Measurements from ENCODE around the gene TMEM82. TPM values are rescaled to one million over a fixed set of nuclear protein-coding genes. Genes with fewer than 3 reads are reported as not detected.
"Not testable (repeated sequence)": the region's sequence is repeated elsewhere in the genome, so short reads cannot be mapped to it uniquely, and the experiment has no call there.

The TMEM82 gene
- 1 to 10 TPM; 2.8 to 6.1 (median 3.2) TPM for polyA plus RNA-seq (ENCODE audit: insufficient read length in 4 of 4)

DNA sequence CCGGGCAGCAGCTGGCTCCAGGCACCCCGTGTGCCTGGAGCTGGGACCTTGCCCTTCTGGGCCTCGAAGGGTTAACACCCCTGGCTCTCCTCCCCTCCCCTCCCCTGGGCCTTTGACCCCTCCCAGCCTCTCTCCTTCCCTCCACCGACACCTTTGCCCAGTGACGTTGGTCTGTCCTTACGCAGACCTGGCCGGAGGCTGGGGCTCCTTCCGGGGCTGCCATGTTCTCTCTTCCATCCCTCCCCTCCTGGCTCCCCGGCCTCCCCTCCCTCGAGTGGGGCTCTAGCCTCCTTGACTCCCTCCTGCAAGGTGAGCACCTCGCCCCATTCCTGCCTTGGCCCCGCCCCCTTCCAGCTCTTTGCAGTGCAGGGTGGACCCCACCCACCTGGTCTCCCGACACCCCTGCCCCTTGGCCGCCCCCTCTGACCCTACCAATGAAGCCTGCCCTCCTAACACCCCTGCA lies at the start of gene TMEM82:
Gene TMEM82 (plus strand): TSS at position 161 of the 463 bp plus-strand sequence. CDS start 61 bp downstream, at position 222.
- DNase-seq (ENCODE audit: low read depth in 4 of 4, low spot score in 3 of 4): no peak

GRCh38 chr1:15693371-15693770 lies 48.9 kb upstream of the TMEM82 start:
- no peak for DNase-seq (ENCODE audit: low read depth in 4 of 4, low spot score in 3 of 4)

GRCh38 chr1:15696956-15697521 lies 45.3 kb upstream of the TMEM82 start:
- no peak for DNase-seq (ENCODE audit: low read depth in 4 of 4, low spot score in 3 of 4)

- no peak for DNase-seq (ENCODE audit: low read depth in 4 of 4, low spot score in 3 of 4)
Observed at GRCh38 chr1:15698201-15698600, 44.1 kb upstream of the TMEM82 start.

DNA sequence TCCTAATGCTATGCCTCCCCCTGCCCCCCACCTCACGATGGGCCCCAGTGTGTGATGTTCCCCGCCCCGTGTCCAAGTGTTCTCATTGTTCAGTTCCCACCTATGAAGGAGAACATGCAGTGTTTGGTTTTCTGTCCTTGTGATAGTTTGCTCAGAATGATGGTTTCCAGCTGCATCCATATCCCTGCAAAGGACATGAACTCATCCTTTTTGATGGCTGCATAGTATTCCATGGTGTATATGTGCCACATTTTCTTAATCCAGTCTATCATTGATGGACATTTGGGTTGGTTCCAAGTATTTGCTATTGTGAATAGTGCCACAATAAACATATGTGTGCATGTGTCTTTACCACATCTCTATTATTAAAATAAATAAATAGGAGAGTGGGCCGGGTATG lies 43.0 kb upstream of the TMEM82 start:
- not testable (repeated sequence) for DNase-seq (ENCODE audit: low read depth in 4 of 4, low spot score in 3 of 4)

GRCh38 chr1:15700508-15700907 lies 41.8 kb upstream of the TMEM82 start:
- no peak for DNase-seq (ENCODE audit: low read depth in 4 of 4, low spot score in 3 of 4)

DNA sequence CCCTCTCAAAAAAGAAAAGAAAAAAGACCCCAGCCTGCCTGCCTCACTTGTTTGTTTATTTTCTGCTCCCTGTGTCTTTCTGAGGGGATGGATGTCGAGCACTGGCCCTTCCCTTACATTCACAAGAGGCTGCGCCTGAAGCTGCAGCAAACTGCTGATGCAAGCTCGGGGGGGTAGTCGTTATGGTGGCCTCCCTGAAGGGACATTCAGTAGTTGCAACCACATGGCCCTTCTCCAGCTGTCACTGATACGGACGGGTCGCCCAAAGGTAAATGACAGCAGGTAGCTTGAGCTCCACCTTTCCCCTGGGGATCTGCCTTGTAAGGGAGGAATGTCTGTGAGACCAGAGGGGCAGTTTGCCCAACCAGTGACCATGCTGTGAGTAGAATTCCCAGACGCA lies 40.5 kb upstream of the TMEM82 start:
- no peak for DNase-seq (ENCODE audit: low read depth in 4 of 4, low spot score in 3 of 4)

DNA sequence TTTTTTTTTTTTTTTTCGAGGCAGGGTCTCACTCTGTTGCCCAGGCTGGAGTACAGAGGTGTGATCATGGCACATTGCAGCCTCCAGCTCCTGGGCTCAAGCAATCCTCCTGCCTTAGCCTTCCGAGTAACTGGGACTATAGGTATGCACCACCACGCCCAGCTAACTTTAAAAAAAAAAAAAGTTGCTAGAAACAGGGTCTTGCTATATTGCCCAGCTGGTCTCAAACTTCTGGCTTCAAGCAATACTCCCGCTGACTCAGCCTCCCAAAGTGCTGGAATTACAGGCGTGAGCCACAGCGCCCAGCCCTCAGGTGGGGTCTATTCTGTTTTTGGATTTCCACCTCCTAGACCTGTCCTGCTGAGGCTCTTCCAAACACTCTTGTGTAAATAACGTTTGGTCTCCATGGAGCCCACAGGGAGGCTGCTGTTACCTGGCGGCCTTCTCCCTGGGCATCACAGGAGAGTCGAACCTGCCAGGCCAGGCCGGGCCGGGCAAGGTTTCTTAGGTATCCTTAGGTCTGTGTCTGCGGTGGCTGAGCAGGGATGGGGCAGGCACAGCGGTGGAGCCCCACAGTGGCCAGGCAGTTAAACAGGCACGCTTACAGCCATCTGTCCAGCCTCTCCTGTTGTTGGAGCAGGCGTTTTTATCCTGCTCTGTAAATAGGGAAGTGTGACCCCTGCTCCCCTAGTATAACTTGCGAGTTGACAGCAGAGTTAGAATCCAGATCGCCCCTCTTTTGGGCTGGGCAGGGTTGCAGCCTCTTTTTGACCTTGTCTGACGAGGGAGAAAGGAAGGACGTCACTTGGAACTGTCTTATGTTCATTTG lies 39.4 kb upstream of the TMEM82 start:
- no peak for DNase-seq (ENCODE audit: low read depth in 4 of 4, low spot score in 3 of 4)

GRCh38 chr1:15703562-15703961 lies 38.7 kb upstream of the TMEM82 start:
- no peak for DNase-seq (ENCODE audit: low read depth in 4 of 4, low spot score in 3 of 4)

- no peak for DNase-seq (ENCODE audit: low read depth in 4 of 4, low spot score in 3 of 4)
Observed at GRCh38 chr1:15704526-15705183, 37.6 kb upstream of the TMEM82 start.

DNA sequence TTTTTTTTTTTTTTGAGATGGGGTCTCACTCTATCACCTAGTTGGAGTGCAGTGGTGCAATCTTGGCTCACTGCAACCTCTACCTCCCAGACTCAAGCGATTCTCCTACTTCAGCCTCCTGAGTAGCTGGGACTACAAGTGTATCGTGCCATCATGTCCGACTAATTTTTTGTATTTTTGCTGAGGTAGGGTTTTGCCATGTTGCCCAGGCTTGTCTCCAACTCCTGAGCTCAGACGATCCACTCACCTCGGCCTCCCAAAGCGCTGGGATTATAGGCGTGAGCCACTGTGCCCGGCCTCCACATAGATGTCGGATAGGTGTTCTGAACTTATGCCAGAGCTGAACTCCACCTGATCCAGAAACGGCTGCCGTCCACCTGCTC lies 37.1 kb upstream of the TMEM82 start:
- no peak for DNase-seq (ENCODE audit: low read depth in 4 of 4, low spot score in 3 of 4)

- no peak for DNase-seq (ENCODE audit: low read depth in 4 of 4, low spot score in 3 of 4)
Observed at GRCh38 chr1:15706751-15707150, 35.5 kb upstream of the TMEM82 start.

DNA sequence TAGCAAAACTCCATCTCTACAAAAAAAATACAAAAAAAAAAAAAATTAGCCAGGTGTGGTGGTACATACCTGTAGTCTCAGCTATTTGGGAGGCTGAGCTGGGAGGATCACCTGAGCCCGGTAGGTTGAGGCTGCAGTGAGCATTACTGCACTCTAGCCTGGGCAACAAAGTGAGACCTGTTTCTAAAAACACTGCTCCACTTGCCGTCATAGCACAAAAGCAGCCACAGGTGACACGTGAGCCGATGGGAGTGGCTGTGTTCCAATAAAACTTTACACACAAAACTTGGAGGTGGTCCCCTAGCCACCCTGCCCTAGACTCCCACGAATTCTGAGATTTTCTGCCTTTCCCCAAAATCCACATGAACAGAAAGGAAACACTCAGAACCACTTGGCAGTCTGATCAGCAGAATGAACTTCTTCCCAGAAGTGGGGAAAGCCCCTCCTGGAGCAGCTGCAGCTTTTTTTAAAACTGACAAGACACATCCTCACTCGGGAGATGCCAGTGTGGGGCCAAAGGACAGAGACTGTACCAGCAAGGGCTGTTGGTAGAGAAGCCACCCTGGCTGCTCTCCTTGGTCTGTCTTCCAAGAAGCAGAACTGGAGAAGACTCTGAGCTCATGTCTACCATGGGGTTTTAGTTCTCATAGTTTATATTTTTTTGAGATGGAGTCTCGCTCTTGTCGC lies 34.9 kb upstream of the TMEM82 start:
- no peak for DNase-seq (ENCODE audit: low read depth in 4 of 4, low spot score in 3 of 4)

DNA sequence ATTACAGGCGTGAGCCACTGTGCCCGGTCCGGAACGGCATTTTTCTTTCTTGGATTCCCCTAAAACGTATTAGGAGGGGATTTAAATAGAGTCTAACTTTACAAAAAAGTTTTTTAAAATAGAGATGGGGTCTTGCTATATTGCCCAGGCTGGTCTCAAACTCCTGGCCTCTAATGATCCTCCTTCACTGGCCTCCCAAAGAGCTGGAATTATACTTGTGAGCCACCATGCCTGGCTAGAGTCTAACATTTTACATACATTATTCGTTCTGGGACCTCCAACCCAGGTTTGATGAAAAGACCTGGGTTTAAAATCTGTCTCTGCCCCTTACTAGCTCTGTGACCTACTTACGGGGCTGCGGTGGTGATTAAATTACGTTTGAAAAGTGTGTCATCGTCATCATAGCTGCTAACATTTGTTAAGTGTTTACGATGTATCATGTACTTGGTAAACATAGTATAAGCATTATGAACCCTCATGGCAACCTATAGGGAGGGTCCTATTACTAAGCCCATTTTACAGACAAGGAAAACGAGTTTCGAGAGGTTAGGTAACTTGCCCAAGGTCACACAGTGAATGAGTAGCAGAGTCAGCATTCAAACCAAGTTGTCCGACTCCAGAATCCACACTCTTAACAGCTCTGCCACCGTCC lies 33.7 kb upstream of the TMEM82 start:
- DNase-seq (ENCODE audit: low read depth in 4 of 4, low spot score in 3 of 4): no peak

GRCh38 chr1:15709226-15709625 lies 33.1 kb upstream of the TMEM82 start:
- no peak for DNase-seq (ENCODE audit: low read depth in 4 of 4, low spot score in 3 of 4)

DNA sequence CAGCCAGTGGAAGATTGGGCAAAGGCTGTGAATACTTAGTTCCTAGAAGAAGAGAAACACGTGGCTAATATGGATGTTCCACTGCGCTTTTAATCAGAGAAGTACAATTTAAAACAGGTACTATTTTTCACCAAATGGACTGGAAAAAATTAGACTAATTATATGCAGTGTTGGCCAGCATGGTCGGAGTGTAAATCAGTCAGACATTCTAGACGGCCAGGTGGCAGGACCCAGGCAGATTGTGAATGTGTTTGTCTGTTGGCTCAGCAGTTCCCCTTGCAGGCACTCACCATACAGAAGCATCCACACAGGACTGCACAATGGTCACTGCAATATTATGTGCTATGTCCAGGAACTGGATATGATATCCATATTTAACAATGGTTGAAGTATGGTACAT lies 30.1 kb upstream of the TMEM82 start:
- no peak for DNase-seq (ENCODE audit: low read depth in 4 of 4, low spot score in 3 of 4)

DNA sequence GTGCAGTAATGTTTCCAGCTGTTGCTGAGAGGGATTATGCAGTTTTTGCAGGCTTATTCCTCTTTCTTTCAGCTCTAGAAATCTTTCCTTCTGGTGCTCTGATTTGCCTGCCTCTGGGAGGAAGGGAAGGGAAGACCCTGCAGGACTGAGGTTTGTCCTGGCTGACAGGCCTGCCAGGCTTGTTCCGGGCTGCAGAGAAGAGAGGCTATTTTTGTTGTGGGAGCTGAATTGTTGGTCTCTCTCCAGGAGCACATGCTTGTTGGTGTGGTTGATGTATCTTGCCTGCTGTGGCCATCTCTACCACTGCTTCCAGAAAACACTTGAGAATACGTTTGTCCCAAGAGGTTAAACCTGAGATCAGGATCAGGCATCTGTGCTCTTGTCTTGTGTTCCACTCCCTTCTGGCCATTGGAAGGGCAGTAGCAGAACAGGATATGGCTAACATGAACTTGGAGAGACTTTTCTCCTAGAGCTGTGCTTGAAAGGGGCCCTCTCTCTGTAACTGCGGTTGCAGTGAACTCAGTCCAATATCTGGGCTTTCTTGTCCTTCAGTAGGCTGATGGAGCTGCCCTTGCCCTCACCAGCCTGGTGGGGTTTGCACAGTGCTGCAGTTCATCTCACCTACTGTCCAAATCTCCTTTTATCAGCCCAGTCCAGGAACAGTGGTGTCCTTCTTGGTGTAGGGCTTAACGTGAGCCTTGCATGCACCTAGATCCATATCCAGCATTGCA lies 27.7 kb upstream of the TMEM82 start:
- DNase-seq (ENCODE audit: low read depth in 4 of 4, low spot score in 3 of 4): no peak

DNA sequence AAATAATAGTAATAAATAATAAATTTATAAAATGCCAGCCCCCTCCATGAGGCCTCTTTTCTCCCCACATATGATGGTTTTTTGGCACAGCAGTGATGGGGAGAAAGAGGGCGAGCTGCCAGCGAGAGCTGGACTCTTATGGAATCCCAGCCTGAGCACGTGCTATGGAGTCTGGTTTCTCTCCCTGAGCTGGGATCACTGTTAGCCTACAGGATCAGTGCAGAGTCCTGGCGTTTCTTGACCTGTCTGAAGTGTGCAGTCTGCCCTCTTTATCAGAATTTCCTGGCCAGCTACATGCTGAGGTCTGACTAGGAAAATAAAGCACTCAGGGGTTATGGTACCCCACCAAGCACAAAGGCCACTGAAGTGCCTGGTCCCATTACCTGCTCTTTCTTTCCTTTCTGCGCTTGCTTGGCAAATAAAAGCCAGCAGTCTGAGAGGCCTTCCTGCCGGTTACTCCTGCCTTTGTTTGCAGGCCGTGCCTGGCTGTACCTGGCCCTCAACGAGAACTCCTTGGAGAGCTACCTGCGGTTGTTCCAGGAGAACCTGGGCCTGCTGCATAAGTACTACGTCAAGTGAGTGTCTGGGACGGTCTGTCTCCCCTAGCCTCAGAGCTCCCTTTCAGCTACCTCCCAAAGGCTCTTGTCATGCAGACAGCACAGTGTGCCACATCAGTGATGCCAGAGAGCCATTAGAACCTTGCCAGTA lies 24.7 kb upstream of the TMEM82 start:
- no peak for DNase-seq (ENCODE audit: low read depth in 4 of 4, low spot score in 3 of 4)

- no peak for DNase-seq (ENCODE audit: low read depth in 4 of 4, low spot score in 3 of 4)
Observed at GRCh38 chr1:15718199-15718601, 24.1 kb upstream of the TMEM82 start.

All from right renal pelvis (tissue), 4 donors.